NCI-H345 treated with DMSO at 0.1 percent for 48 hours (cell line): Measurements from ENCODE around the gene ECI2.
"Not testable (repeated sequence)": the region's sequence is repeated elsewhere in the genome, so short reads cannot be mapped to it uniquely, and the experiment has no call there.

Experiments
- DNase-seq: peaks from one replicate; lab custom pipeline; 2025; ENCODE audit not compliant: unreplicated experiment; lab: John Stamatoyannopoulos, UW

Gene ECI2

DNA sequence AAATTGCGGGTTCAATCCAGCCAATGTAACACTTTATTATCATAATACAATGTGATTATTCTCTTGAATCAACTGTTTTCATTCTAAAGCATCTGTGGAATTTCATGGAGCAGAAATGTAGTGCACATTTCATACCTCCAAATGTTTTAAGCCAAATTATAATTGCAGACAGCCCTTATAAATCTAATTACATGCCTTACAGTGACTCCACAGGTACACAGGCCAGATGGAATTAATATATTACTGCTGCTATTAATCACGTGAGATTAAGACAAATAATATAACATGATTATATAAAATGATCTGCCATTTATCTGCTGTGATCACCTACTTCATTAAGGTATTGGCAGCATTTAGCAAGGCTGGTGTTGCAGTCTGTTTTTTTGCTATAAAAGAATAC is 9.7 kb upstream of the ECI2 start:
- DNase-seq = no peak

- no peak for DNase-seq
Observed at GRCh38 chr6:4139272-4139671, 3.9 kb upstream of the ECI2 start.

- DNase-seq = no peak
Observed at GRCh38 chr6:4138186-4138585, 2.8 kb upstream of the ECI2 start.

DNA sequence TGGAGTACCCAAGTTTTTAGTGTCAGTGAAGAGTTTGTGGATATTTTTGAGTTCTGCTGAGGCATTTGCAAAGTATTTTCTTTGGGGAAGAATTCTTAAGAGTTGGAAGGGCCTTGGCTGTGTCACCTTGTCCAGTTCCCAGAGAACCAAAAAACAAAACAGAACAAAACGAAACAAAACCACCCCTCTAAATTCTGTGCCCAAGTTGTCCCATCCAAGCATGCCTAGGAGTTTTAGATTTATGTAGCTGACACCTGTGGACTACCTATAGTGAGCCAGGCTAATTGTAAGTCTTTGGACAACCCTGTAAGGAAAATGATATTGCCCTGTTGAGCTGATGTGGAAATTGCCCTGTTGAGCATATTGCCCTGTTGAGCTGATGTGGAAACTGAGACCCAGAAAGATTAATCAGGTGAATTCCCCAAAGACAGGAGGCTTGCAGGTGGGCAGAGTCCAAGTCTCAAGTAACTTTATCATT is 1.0 kb upstream of the ECI2 start:
- DNase-seq = no peak

- peak; percentile 19 for DNase-seq
Observed at GRCh38 chr6:4135665-4136353, 434 bp upstream of the ECI2 start.

- no peak for DNase-seq
Observed at GRCh38 chr6:4133941-4134838, 1.2 kb downstream of the ECI2 start.

GRCh38 chr6:4130357-4130987 is 4.9 kb downstream of the ECI2 start:
- no peak for DNase-seq

DNA sequence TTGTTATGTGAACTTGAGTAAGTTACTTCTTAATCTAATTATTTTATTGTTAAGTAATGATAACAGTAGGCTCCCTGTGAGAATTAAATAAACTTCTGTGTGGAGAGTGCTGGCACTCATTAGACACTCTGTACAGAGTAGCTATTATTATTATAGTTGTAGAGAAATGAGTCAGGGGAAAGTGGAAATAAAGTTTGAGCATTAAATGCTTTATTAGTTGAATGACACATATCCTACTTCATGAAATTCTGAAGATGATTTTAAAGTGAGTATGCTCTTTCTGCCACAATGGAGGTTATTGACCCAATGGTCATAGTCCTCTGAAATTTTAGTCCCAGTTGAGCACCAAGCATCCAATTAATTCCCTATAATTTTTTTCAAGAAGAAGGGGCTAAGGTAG is 5.9 kb downstream of the ECI2 start:
- no peak for DNase-seq

DNA sequence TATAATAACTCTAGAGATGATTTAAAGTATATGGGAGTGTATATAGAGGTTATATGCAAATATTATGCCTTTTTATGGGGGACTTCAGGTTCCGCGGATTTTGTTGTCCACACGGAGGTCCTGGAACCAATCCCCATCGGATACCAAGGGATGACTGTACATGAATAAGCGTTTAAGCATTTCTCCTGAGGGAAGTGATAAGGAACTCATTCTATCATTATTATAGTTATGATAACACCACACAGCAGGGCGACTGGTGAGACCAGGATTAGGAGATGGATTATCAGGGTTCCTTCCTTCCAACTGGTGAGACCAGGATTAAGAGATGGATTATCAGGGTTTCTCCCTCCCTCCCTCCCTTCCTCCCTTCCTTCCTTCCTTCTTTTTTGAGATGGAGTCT is 6.6 kb downstream of the ECI2 start:
- DNase-seq = no peak

DNA sequence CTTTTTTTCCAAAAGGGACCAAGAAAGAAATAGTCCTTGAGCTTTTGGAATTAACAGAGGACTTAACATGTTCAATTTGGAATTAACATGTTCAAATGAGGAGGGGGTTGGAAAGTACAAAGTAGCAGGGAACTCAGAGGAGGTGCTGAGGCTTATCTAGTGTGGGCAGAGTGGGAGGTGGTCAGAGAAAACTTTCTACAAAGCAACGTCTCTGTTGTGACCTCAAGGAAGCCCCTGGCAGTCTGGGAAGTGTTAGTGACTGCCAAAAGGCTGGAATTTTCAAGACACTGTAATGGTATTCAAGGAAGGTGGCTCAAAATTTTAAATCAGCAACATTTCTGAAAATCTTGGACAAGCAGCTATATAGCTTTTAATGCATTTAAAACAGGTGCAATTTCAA is 7.3 kb downstream of the ECI2 start:
- DNase-seq = no peak

GRCh38 chr6:4125933-4126864 is 9.2 kb downstream of the ECI2 start:
- no peak for DNase-seq

DNA sequence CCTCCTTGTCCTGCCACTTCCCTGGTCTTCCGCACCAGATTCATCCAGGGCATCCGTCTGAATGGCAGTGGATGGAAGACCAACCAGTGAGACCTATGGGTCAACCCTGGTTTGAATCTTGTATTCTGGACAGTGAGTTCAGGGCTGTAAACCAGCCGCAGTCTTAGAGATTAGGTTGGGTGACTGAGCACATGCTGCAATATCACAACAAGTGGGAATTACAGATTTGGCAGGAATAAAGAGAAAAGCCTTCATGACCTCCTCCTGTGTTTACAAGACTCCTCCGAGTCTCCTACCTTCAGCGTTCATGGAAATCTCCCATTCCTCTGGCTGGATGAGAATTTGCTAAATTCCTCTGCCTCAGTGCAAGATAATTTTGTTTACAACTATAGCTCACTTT is 9.9 kb downstream of the ECI2 start:
- DNase-seq = no peak

GRCh38 chr6:4124351-4124750 is 11.0 kb downstream of the ECI2 start:
- DNase-seq = no peak

DNA sequence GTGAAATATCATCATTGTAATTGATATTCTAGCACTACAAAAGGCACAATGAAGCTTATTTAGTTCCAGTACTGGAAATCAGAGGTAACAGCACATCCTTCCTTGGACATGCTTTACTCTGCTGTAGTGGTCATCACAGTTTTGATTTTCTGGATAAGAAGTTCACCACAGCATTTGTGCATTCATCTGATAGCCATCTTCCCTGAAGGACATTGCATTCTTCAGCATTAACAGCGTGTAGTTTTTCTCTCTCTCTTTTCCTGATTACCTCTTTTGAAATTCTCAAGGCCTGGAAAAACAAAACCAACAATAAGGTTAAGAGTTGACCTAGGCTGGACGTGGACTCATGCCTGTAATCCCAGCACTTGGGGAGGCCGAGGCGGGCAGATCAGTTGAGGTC is 19.6 kb downstream of the ECI2 start:
- no peak for DNase-seq

- no peak for DNase-seq
Observed at GRCh38 chr6:4114123-4114522, 21.3 kb downstream of the ECI2 start.

DNA sequence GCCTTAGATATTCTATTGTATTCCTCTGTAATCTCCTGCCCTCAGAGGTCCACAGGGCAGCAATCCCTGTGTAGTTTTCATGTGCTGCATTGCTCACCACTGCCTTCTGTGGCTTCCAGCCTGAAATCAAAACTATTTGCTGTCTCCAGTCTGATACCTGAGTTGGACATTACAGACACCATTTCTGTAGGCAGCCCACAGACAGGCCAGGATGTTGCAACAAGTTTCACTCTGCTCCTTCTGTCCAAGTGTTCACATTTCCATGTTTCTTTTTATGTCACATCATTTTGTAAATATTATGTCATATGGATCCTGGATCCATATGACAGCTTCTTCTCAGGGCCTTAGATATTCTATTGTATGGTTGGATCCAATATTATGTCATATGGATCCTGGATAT is 21.7 kb downstream of the ECI2 start:
- DNase-seq = no peak

DNA sequence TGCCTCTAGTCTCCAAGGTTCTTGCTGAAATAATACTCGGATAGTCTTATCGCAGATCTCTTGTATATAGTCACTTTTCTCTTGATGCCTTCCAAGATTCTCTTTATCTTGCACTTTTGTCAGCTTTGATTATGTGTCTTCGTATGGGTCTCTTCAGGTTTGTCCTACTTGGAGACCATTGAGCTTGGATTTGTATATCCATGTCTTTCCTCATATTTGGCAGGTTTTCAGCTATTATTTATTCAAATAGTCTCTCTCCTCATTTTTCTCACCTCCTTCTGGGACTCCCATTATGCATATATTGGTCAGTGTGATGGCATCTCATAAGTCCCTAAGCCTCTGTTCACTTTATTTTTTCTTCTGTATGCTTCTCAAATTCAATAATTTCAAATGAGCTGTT is 23.0 kb downstream of the ECI2 start:
- no peak for DNase-seq

GRCh38 chr6:4109363-4109815 is 26.0 kb downstream of the ECI2 start:
- DNase-seq = not testable (repeated sequence)

DNA sequence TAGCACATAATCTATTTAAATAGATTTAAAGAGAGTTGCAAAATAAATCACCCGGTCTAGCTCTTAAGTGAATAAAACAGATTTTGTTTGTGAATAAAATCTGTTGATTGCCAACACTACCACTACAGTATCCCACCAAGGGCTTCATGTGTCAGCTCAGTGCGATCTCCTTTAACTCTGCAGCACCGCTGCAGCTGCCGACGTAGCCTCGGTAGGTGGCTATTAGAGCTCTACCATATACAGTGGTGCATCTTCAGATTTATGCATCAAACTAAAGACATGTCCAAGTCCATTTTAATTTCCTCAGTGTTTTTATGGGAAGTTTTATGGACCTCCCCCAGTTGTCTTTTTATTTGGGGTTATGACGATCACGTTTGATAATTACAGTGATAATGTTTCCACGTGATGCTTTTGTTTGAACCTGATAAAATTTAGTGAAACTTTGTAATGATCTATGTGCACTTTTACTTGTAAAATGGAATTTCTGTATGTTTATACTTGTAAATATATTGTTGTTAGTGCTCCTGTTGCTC is 26.7 kb downstream of the ECI2 start:
- DNase-seq = no peak

DNA sequence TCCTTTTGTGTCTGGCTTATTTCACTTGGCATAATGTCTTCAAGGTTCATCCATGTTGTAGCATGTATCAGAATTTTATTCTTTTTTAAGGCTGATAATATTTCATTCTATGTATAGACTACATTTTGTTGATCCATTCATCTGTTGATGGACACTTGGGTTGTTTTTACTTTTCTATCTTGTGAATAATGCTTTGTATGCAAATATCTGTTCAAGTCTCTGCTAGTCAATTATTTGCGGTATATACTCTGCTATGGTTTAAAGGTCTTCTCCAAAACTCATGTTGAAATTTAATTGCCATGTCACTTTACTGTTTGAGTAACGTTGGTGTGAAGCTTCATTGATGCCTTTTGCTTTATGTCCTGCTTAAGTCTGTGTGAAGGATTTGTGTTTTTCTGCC is 27.5 kb downstream of the ECI2 start:
- DNase-seq = no peak
